ENCODE data around the gene PTPRE. TPM values are rescaled to one million over a fixed set of nuclear protein-coding genes. Genes with fewer than 3 reads are reported as not detected.

PTPRE gene
- total and polyA plus RNA-seq, 2 of the 4 experiments (the other 2 are of a cell fraction): 0.34 to 0.54 TPM

DNA sequence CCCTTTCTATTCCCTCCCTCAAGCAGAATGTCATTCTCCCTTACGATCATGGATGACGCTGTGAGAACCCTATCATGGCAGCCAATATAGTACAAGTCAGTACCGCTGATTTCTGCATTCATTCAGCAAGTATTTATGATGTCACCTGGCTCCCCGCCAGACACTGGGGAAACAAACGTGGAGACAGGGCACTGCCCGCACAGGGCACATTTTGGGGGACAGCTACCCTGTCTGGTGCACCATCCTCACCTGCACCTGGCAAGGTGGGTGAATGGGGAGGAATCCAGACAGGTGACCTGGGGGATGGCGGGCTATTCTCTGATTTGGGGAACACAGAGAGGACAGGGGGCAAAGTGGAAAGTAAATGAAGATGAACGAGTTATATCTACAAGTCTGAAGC is 190.9 kb downstream of the PTPRE start:
- H2BK15ac ChIP-seq (ENCODE audit: low read depth, low read length): no peak overlapping the region
- H2BK120ac ChIP-seq (ENCODE audit: low read depth, low read length): no peak overlapping the region
- peaks cover 15% of the 10 kb centered on the region for H3K36me3 ChIP-seq (ENCODE audit: control insufficient read depth, insufficient read depth, low read length)
- dilution Hi-C loops (cut with HindIII; ENCODE audit: low sequenced_read_pairs, unreplicated experiment) (no loop called here), intact Hi-C loops (cut with micrococcal nuclease) (no loop called here), in situ Hi-C loops (cut with MboI; ENCODE audit: low sequenced_read_pairs) (no loop called here)
- H3K27me3 ChIP-seq (ENCODE audit: control insufficient read depth, insufficient read depth, low read length): no peaks in the 10 kb centered on the region
- H3K4ac ChIP-seq (ENCODE audit: low read depth, low read length): no peak overlapping the region
- no peak overlapping the region for H3K4me3 ChIP-seq (ENCODE audit: insufficient read depth, low read depth, low read length)
- H3K9ac ChIP-seq (ENCODE audit: low read depth, low read length): no peak overlapping the region
- CTCF ChIA-PET: no interaction called here
- H3K4me2 ChIP-seq (ENCODE audit: low read depth, low read length): no peak overlapping the region
- no peak overlapping the region for H3K23ac ChIP-seq (ENCODE audit: low read depth, low read length)
- H4K20me1 ChIP-seq (ENCODE audit: insufficient read depth, low read length): no peaks in the 10 kb centered on the region; the same call in 1 of the 2 replicates
- no peak overlapping the region for H2AK9ac ChIP-seq (replicated peaks; ENCODE audit: low read depth, low read length, poor library complexity)
- no peak overlapping the region for H3K14ac ChIP-seq (replicated peaks; ENCODE audit: low read depth, low read length)
- TF ChIP-seq BHLHE40 (IDR thresholded peaks at IDR 0.05; ENCODE audit: low read depth, low read length) (no peak), FOS (IDR thresholded peaks at IDR 0.05; ENCODE audit: low read depth, low read length) (no peak), RAD21 (IDR thresholded peaks at IDR 0.05; ENCODE audit: low read length) (no peak), CHD1 (IDR thresholded peaks at IDR 0.05; ENCODE audit: low read depth, low read length) (no peak), MAFK (IDR thresholded peaks at IDR 0.05; ENCODE audit: low read depth, low read length) (no peak), MAZ (IDR thresholded peaks at IDR 0.05; ENCODE audit: borderline replicate concordance, low read depth, low read length) (no peak), RCOR1 (IDR thresholded peaks at IDR 0.05; ENCODE audit: insufficient replicate concordance, low read length) (no peak)
- TF ChIP-seq, protein P1, sequence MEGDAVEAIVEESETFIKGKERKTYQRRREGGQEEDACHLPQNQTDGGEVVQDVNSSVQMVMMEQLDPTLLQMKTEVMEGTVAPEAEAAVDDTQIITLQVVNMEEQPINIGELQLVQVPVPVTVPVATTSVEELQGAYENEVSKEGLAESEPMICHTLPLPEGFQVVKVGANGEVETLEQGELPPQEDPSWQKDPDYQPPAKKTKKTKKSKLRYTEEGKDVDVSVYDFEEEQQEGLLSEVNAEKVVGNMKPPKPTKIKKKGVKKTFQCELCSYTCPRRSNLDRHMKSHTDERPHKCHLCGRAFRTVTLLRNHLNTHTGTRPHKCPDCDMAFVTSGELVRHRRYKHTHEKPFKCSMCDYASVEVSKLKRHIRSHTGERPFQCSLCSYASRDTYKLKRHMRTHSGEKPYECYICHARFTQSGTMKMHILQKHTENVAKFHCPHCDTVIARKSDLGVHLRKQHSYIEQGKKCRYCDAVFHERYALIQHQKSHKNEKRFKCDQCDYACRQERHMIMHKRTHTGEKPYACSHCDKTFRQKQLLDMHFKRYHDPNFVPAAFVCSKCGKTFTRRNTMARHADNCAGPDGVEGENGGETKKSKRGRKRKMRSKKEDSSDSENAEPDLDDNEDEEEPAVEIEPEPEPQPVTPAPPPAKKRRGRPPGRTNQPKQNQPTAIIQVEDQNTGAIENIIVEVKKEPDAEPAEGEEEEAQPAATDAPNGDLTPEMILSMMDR (conservative IDR thresholded peaks at IDR 0.05; ENCODE audit: low read depth, low read length): no peak
- TF ChIP-seq, protein P2, sequence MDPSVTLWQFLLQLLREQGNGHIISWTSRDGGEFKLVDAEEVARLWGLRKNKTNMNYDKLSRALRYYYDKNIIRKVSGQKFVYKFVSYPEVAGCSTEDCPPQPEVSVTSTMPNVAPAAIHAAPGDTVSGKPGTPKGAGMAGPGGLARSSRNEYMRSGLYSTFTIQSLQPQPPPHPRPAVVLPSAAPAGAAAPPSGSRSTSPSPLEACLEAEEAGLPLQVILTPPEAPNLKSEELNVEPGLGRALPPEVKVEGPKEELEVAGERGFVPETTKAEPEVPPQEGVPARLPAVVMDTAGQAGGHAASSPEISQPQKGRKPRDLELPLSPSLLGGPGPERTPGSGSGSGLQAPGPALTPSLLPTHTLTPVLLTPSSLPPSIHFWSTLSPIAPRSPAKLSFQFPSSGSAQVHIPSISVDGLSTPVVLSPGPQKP (IDR thresholded peaks at IDR 0.05; ENCODE audit: borderline replicate concordance, low read depth, low read length): no peak
- no peak overlapping the region for H2BK20ac ChIP-seq (ENCODE audit: low read depth, low read length)
- POLR2A ChIA-PET (ENCODE audit: unreplicated experiment): no interaction called here
- peaks cover 6 to 12% of the 10 kb centered on the region in 2 experiments for H3K79me1 ChIP-seq (ENCODE audit: low read depth in 1 of 2, low read length in 2 of 2)
- H2BK5ac ChIP-seq (ENCODE audit: low read depth, low read length, poor library complexity, severe bottlenecking): no peak overlapping the region
- no peak overlapping the region for H2AK5ac ChIP-seq (ENCODE audit: low read depth, low read length)
- 88% methylated on average over 8 of the region's 8 CpGs; no CpG with 5 or more reads in 1 of the 2 experiments for WGBS, 2 experiments (ENCODE audit: extremely low coverage in 2 of 2, insufficient read length in 1 of 2)
- H4K5ac ChIP-seq (ENCODE audit: low read depth, low read length): no peak overlapping the region
- peaks cover 8% of the 10 kb centered on the region; the same call in 1 of the 2 replicates for H3K9me1 ChIP-seq (ENCODE audit: insufficient read depth, low read length)
- H4K91ac ChIP-seq (ENCODE audit: insufficient read depth, low read depth, low read length): no peak overlapping the region
- no peak overlapping the region for H3K27ac ChIP-seq (ENCODE audit: insufficient read depth, low read length)
- no peak overlapping the region for H3K18ac ChIP-seq (ENCODE audit: low read depth, low read length)
- no peaks in the 10 kb centered on the region for H3K4me1 ChIP-seq (ENCODE audit: control insufficient read depth, insufficient read depth, low read length)
- no peak for DNase-seq
- no peaks in the 10 kb centered on the region for H3K9me3 ChIP-seq (ENCODE audit: control insufficient read depth, insufficient read depth, low read length)
- ATAC-seq (ENCODE audit: low read depth): no peak
- no peak overlapping the region for H3K56ac ChIP-seq (ENCODE audit: extremely low read depth, insufficient read depth, low read length)
- no peak overlapping the region for H4K8ac ChIP-seq (ENCODE audit: low read depth in 2 of 2, low read length in 2 of 2)
- no peak overlapping the region for H2AFZ ChIP-seq (replicated peaks; ENCODE audit: low read length, poor library complexity)
- no TSS peak for BruUV-seq (replicated peaks)
